HG03108 (cell line): Measurements from ENCODE around the gene ALOXE3.
A peak's percentile ranks its signal among the peaks of the same experiment; 100 is the strongest.
"Not testable (repeated sequence)": the region's sequence is repeated elsewhere in the genome, so short reads cannot be mapped to it uniquely, and the experiment has no call there.

Experiments used
- ATAC-seq: cut with Tn5 transposase; IDR thresholded peaks from one replicate; pipeline ENCODE4 v1.9.1; 2021; ENCODE audit warnings: moderate library complexity; ENCODE audit not compliant: unreplicated experiment

Gene ALOXE3

DNA sequence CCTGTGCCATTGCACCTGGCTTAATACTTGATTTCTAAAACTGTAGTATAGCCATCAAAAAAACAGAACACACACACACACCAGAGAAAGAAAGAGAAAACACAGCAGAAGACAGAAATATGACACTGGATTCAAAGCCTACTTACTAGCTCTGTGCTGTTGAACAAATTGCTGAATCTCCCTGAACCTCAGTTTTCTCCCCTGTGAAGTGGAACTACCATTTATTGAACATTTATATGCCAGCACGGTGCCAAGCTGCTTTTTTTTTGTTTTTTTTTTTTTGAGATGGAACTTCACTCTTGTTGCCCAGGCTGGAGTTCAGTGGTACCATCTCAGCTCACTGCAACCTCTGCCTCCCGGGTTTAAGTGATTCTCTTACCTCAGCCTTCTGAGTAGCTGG lies 17.6 kb downstream of the ALOXE3 start:
- no peak for ATAC-seq

DNA sequence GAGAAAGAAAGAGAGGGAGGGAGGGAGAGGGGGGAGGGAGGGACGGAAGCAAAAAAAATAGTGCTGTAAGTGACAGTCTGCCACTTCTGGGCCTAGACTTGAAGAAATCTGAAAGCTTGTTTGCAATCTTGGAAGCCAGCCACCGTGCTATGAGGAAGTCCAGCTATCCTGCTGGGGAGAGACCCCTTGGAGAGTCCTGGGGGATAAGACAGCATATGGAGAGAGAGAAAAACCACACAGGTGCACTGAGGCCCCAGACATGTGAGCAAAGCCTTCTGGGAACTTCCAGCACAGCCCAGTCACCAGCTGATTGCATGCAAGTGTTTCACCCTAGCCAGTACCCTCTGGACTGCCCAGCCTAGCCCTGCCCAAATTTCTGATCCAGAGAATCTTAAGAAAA lies 18.2 kb downstream of the ALOXE3 start:
- no peak for ATAC-seq

DNA sequence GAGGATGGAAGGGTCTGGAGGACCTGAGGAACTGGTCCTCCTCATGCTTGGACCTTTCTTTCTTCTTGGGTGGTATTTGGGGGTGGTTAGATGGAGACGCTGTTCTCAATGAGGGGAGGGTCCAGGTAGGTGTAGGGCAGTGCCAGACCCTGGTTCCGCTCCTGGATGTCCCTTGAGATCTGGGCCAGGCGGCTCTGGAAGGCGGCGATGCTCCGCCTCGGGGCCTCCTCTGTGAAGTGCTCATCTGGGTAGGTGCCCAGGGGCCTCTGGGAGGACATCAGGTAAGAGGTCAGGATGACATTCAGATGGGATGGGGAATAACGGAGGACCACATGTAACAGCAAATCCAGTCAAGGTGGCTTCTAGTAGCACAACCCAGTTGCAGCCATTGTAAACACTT lies 21.8 kb downstream of the ALOXE3 start:
- no peak for ATAC-seq

DNA sequence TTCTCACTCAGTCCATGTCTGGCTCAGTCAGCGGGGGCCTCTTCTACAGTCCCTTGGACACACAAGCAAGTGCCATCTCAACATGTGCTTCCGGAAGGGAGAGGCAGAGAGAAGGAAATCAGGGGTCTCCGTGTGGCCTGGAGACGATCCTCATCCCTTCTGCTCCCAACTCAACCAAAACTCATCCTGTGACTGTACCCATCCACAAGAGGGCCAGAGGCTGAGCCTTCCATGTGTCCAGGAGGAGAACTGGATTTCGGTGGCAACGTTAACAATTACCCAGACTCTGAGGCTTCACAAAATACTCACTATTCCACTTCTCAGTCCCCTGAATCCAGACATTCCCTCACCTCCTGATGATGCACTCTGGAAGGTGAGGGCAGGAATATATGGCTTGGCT lies 23.0 kb downstream of the ALOXE3 start:
- ATAC-seq, result no peak

DNA sequence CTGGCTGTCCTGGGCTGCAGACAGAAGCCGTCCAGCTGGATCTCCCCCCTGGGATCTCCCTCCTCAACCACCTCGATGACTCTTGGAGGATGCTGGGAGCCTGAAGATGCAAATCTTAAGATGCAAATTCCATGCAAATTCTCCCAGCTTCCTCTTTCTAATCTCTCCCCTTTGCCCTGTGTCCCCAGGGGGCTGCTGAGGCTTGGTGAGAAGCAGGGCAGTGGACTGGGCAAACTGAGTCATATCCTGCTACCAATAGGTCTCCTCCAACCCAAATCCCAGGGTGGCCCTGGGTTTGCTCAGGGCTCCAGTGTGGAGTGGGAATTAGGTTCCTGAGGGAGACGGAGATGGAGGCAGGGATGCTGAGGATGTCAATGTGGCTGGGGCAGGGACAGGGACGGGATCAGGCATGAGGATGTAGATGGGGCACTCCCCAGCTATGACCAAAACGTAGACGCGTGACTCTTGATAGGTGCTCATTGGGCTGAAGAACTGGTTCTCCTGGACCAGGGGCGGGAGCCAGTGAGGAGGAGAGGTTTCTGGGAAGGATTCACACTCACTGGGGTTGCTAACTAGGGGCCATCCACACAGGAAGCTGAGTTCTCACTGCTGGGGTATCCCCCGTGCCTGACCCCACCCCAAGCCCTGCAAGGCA lies 27.2 kb downstream of the ALOXE3 start:
- peak; percentile 42 for ATAC-seq

DNA sequence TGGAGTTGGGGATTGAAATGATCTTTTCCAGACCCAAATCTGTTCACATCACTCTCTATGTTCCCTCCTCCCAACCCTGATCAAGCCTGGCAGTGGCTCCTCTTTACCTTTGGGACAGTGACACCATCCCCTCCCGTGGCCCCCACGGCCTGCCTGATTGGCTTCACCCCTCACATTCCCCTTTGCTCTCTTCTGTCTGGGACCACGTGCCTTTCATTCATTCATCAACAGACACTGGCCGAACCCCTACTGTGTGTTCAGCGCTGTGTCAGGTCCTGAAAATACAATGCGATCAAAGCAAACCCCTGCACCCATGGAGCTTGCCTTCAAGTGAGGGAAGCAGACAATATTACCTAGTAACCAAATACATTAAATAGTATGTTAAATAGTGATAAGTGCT lies 28.6 kb downstream of the ALOXE3 start:
- no peak for ATAC-seq

DNA sequence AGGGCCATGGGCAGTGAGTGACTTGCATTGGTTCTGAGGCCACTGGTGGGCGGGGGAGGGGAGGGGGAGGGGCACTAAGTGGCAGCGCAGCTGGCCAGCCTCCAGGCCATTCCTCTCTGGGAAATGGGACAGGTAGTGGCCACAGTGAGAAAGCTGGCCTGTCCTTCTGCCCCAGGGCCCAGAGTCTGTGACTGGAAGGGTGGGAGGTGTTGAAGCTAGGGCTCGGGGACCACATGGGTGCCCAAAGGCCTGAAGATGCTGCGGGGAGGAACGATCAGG lies 30.4 kb downstream of the ALOXE3 start:
- ATAC-seq, result no peak

DNA sequence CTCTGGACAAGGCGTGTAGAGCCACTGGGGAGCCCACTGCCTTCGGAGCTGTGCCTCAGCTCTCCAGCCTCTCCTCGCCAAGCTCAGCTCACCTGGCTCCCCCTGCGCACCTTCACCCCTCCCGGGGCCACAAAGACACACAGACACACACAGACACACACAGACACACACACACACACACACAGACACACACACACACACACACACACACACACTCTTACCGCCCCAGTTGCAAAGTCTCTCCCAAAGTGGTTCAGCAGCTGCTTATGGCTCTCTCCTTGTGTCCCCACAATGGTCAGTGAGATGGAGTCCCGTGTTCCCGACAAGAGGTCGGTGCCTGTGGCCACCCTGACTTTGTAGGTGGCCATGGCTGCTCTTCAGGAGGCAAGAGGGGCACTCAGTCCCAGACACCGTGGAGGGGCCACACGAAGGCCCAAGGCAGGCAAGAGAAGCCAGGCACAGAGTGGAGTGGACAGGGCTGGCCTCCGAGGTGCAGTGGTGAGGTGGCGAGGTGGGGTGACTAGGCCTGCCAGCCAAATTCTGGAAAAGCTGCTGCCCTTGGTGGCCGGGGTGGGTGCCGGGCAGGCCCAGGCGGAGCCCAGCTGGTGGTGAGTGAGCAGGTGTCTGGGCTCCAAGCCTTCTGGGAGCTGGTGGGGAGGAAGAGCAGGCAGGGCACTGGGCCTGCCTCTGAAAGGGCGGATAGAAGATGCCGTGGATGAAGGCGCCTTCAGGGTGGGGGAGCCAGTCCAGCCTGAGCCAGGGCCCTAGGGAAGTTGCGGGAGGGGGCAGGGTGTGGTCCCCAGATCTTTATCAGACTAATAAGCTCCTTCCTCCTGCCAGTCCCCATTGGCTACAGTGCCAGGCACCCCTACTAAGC lies 31.0 kb downstream of the ALOXE3 start, which contains the start of gene ALOX12B:
Gene ALOX12B (minus strand): TSS at position 642 of the 877 bp plus-strand sequence. CDS start 274 bp downstream, at position 368.
- no peak for ATAC-seq

DNA sequence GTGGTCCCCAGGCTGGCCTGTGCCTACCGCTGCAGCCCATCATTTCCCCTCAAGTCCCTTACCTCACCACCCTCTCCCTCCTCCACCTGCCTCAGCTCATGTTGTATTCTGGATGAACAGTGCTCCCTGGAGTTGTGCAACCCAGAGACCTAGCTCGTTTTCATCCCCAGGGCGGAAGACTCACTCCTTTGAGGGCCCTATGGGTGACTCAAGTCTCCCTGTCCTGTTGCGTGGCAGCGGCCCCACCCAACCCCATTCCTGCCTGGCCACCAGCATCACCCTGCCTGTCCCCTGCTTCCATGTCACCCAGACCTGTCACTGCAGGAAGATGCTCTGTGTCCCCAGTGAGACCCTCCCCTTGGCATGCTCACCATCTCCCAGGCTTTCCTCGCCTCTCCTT lies 34.1 kb downstream of the ALOXE3 start:
- no peak for ATAC-seq

DNA sequence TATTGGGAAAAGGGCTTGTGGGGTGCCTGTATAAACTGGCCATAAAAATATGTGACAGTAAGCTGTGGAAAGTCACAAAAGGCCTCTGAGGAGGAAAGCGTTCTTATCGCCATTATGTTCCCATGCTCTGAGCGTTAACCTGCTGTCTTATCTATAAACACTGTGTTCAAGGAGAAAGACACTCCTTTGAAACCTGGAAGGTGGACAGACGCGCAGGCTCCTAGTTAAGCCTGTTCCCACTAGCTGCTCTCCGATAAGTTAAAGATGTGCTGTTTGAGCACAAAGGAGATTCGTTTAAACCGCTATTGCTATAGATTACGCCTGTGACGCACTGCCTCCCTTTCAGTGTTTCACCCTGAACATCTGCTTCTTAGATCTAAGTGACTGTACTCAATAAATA lies 36.0 kb downstream of the ALOXE3 start:
- no peak for ATAC-seq

DNA sequence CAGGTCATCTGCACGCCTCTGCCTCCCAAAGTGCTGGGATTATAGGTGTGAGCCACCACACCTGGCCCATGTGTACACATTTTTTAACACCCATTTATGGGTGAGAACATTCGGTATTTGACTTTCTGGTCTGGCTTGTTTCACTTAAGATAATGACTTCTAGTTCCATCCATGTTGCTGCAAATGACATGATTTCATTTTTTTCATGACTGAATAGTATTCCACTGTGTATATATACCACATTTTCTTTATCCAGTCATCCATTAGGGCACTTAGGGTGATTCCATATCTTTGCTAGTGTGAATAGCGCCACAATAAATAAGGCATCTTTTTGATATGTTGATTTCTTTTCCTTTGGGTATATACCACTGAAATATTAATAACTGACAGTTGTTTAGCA lies 36.4 kb downstream of the ALOXE3 start:
- no peak for ATAC-seq

DNA sequence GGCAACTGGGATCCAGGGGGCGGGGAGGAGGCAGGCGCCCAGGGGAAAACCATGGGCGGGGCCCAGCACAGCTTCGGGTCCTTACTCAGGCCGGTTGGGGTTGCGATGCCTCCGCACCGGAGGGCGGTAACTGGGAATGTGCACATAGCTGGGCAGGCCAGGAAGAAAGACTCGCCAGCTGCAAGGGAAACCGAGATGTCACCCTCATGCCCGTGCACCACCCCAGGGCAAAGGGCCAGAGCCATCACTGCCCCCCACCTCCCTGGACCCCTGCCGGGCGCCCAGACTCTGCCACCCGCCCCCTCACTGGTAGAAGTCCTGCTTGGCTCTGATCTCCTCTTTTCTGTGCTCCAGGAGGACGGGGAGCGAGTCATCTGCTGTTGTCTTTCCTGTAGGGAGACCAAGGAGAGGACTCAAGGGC lies 37.5 kb downstream of the ALOXE3 start:
- no peak for ATAC-seq

DNA sequence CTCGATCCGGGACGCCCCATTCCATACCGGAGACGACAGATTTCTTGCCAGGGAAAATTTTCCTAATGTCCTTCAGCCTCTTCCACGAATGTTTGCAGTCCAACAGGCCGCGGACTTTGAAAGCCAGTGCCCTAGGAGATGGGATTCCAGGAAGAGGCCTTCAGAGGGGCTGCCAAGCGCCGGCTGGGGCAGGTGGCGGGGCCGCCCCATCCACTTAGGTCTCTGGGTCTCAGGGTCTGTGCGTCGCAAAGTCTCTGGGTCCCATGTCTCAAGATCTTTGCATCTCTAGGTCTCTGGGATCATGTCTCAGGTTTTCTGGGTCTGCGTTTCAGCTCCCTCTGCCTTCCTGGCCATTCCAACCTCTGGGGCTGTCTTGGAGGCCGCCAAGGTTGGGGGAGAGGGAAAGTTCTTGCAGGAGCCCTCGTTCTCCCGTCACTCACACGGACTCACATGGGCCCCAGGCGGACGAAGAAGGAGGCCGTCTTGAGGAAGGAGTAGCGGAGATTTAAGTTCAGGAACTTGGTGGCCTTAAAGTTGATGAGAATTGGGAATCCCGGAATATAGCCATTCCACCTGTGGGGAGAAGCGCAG lies 38.0 kb downstream of the ALOXE3 start:
- no peak for ATAC-seq

DNA sequence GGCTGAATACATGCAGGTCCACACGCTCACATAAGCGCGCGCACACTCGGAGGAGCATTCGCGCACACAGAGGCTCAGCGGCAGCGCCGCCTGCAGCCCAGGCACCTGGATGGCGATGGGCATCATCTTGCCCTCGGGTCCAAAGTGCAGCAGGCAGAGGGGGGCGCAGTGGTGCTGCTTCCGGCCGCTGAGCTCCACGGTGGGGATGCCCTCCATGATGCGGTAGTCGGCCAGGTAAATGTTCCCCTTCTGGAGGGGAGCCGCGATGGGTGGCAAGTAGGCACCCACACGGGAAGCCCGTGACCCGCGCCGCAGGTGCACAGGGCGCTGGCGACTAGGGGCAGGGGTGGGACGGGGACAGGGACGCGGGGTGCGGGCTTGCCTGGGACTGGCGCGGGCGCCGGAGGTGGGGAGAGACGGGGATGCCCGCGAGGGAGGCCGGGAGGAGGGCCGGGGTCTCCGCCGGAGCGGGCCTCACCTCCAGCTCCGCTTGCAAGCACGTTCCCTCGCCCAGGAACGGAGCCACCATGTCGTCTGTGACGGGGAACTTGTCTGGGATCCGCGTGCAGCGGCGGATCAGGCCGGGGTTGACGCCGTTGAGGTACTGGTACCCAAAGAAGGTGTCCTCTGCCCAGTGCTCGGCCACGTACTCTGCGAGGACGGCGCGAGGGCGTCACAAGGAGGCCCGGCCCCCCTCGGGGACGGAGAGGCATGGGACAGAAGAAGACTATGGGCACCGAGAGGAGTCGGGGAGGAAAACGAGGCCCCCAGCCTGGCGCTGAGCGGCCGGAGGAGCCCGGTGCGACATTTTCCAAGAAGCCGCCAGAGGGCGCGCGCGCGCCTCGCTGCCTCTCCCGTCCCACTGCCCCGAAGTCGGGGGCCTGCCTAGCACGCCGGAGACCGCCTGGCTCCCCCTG lies 38.8 kb downstream of the ALOXE3 start:
- ATAC-seq, result peak; percentile 70

DNA sequence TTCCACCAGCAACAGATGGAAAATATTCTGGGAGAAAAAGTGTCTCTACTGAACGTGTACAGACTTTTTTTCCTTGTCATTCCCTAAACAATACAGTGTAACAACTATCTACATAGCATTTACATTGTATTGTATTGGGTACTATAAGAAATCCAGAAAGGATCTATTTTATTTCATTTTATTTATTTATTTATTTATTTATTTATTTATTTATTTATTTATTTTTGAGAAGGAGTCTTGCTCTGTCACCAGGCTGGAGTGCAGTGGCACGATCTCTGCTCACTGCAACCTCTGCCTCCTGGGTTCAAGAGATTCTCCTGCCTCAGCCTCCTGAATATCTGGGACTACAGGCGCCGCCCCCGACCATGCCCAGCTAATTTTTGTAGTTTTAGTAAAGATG lies 40.4 kb downstream of the ALOXE3 start:
- ATAC-seq, result not testable (repeated sequence)

DNA sequence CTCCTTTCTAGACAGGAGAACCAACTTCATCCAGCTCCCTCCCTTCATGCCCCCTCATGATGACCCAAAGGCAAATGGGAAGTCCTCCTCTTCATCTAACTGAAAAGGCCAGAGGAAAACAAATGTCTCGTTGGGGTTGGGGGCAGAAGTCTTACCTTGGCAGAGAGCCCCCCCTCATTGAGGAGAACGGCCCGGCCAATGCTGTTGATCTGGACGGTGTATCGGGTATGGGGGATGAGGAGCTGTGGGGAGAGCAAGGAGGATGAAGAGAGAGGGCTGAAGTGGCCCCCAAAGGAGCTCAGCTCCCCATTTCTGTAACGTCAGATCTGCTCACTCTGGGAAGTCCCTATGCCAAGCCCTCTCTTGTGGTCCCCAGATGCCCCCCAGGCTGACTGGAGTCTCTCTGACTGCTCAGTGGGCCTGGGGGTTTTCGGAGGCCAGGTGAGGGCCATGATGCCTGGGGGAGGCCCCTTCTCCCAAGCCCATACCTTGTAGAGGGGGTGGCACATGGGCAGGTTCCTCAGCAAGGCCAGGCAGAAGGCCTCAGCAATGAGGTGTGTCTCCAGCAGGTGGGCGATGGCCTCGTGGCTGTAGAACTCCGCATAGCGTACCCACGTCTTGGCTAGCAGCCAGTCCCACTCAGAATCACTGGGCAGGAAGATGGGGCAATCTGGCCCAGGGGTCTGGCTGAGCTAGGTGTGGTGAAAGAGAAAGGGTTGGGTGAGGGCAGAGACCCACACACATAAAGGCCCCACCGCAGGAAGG lies 41.6 kb downstream of the ALOXE3 start:
- ATAC-seq, result no peak

DNA sequence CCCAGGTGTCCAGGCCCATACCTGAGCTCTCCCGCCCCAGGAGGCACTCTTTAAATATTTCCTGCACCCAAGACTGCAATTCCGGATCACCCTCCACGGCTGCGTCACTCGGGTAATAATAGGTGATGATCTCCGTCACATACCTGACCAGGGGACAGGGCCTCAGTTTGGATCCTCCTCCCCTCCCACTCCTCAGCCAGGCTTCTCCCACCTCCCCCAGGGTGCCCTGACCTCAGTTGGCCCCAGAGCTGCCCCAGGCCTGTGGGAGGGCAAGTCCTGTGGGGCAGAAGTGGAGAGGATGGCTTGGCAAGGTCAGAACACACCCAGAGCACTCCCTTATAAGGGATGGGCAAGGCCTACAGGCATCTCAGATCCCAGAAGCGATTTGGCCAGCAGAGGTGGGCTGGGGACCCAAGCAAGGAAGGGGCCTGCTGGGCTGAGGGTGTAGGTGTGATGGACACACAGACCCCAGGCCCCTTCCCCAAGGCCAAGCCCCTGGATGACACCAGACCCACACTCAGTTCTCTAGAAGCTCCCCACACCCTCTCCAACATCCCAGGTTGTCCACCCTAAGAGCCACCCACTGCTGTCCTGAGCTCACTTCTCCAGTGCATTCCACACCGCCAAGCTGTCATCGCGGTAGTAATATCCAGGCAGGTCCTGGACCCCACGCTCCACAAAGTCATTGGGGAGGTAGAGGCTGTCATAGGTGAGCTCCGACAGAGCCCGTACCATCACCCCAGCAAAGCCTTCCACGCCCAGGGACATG lies 42.6 kb downstream of the ALOXE3 start:
- ATAC-seq, result no peak

DNA sequence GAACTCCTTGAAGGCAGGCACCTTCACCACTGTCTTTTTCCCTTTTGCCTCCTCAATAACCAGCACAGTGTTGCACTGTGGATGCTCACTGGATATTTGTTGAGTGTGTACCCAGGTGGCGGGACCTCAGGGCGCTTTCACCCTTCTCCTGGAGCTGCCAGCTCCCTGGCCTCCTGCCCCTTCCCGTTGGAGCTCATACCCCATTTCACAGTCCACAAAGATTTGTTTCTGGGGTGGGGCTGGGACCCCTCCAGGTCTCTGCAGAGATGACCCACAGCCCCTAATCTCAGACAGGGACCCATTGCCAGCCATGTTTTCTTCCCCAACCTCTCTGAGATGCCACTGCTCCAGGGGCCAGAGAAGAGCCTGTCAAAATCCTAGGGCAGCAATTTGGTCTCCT lies 43.2 kb downstream of the ALOXE3 start:
- ATAC-seq, result no peak

DNA sequence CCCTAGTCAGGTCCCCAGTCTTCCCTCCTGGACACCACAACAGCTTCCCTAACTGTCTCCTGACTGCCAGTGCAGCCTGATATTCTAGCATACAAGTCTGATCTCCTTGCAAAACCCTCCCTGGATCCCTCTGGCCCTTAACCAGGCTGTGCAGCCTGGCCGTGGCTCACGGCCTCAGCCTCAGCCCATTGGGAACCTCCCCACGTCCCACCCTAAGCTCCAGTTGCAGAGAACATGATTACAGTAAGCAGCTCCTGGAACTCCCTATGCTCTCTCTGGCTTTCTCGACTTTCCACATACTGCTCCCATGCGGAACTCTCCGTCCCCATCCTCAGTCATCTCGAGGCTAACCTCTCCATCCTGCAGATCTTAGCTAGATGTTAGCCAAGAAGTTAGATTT lies 43.8 kb downstream of the ALOXE3 start:
- no peak for ATAC-seq
